Peyer's patch (tissue), 4 donors: ENCODE measurements around the gene HEXD. TPM values are rescaled to one million over a fixed set of nuclear protein-coding genes. Genes with fewer than 3 reads are reported as not detected.
A peak's percentile ranks its signal among the peaks of the same experiment; 100 is the strongest.
"Not testable (repeated sequence)": the region's sequence is repeated elsewhere in the genome, so short reads cannot be mapped to it uniquely, and the experiment has no call there.

ENCODE experiments used
- DNase-seq, 3 donors: peaks; one replicate each; pipeline ENCODE4 v3.0.0-alpha.2; 2017 to 2019
- H3K27ac ChIP-seq, 4 donors: fragments of 200-600 bp; sonication (generic); one replicate each; pipeline ENCODE4 v1.5.1; 2016 to 2019
- H3K27me3 ChIP-seq, 2 donors: fragments of 200-600 bp; sonication (generic); one replicate each; pipeline ENCODE4 v1.5.1; 2019
- H3K36me3 ChIP-seq, 3 donors: fragments of 200-600 bp; sonication (generic); one replicate each; pipeline ENCODE4 v1.5.1; 2016 to 2019
- H3K4me1 ChIP-seq, 4 donors: fragments of 200-600 bp; sonication (generic); one replicate each; pipeline ENCODE4 v1.5.1; 2016 to 2019
- H3K4me3 ChIP-seq, 4 donors: fragments of 200-600 bp; sonication (generic); 1 replicate in 3 of 4; 2 replicates in 1 of 4; pipeline ENCODE4 v1.5.1; 2016 to 2019; ENCODE audit warnings: mild to moderate bottlenecking in 1 of 4
- H3K9me3 ChIP-seq, 4 donors: fragments of 200-600 bp; sonication (generic); one replicate each; pipeline ENCODE4 v1.5.1; 2016 to 2019; ENCODE audit warnings: mild to moderate bottlenecking in 1 of 4
- CTCF ChIP-seq, 6 experiments: fragments of 450-650 bp in 4 of 6; fragments of 200-600 bp in 2 of 6; sonication (generic) in 1 of 6; IDR thresholded peaks; one replicate each; pipeline ENCODE4 v1.5.1; 2017 to 2019; ENCODE audit warnings: antibody characterized with exemption in 6 of 6, mild to moderate bottlenecking in 3 of 6, moderate library complexity in 1 of 6
- POLR2A ChIP-seq, 2 donors: fragments of 450-650 bp; IDR thresholded peaks; one replicate each; pipeline ENCODE4 v1.5.1; 2017; ENCODE audit warnings: antibody characterized with exemption in 2 of 2, mild to moderate bottlenecking in 2 of 2, moderate library complexity in 2 of 2
- total RNA-seq, 4 donors: library from RNA; depleted of rRNA; stranded (reverse); fragments of >200 nt; gene quantifications; one replicate each; pipeline ENCODE4 v1.1.0, GENCODE V29; 2016

The HEXD gene
- total RNA-seq, 4 donors from 2014 or later: 42.7 to 128 (median 80.5) TPM

- TF ChIP-seq POLR2A (IDR thresholded peaks at IDR 0.05): no peak
- no peak for TF ChIP-seq CTCF (IDR thresholded peaks at IDR 0.05)
- Histone ChIP-seq H3K36me3 (peaks cover 0 to under 1% (median 0%) of the 10 kb centered on the region in 3 donors), H3K9me3 (no peaks in the 10 kb centered on the region), H3K27me3 (no peaks in the 10 kb centered on the region), H3K27ac (no peak overlapping the region), H3K4me1 (peaks cover 0 to 7% (median 0%) of the 10 kb centered on the region in 4 donors), H3K4me3 (no peak overlapping the region)
- DNase-seq: no peak
These were observed 8.0 kb upstream of the HEXD start for GRCh38 chr17:82410014-82410716.

- no peak overlapping the region for H3K27ac ChIP-seq
- no peaks in the 10 kb centered on the region for H3K36me3 ChIP-seq
- TF ChIP-seq CTCF (IDR thresholded peaks at IDR 0.05): no peak
- TF ChIP-seq POLR2A (IDR thresholded peaks at IDR 0.05): no peak
- no peak overlapping the region for H3K4me3 ChIP-seq
- DNase-seq: no peak
- H3K27me3 ChIP-seq: no peaks in the 10 kb centered on the region
- peaks cover 0 to 7% (median 0%) of the 10 kb centered on the region in 4 donors for H3K4me1 ChIP-seq
- H3K9me3 ChIP-seq: no peaks in the 10 kb centered on the region
These were observed 6.6 kb upstream of the HEXD start for GRCh38 chr17:82411396-82412053.

- not testable (repeated sequence) for H3K27ac ChIP-seq, H3K36me3 ChIP-seq, DNase-seq, H3K4me3 ChIP-seq, H3K4me1 ChIP-seq, H3K27me3 ChIP-seq, H3K9me3 ChIP-seq
These were observed 6.1 kb upstream of the HEXD start for GRCh38 chr17:82412081-82412480.

GRCh38 chr17:82412535-82413520, 5.3 kb upstream of the HEXD start:
- H3K36me3 ChIP-seq: no peaks in the 10 kb centered on the region
- no peak for DNase-seq
- H3K27ac ChIP-seq: no peak overlapping the region
- no peak overlapping the region for H3K4me3 ChIP-seq
- no peaks in the 10 kb centered on the region for H3K27me3 ChIP-seq
- TF ChIP-seq CTCF (IDR thresholded peaks at IDR 0.05): no peak
- no peak for TF ChIP-seq POLR2A (IDR thresholded peaks at IDR 0.05)
- H3K4me1 ChIP-seq: peaks cover 0 to 11% (median 2%) of the 10 kb centered on the region in 4 donors
- no peaks in the 10 kb centered on the region for H3K9me3 ChIP-seq

- H3K4me3 ChIP-seq: peak overlapping the region in 1 of 4 donors; percentile 14
- peak; percentile 52 to 78 (median 77) for DNase-seq
- no peaks in the 10 kb centered on the region for H3K36me3 ChIP-seq
- peaks cover 0 to 13% (median 3%) of the 10 kb centered on the region in 4 donors for H3K4me1 ChIP-seq
- no peak overlapping the region for H3K27ac ChIP-seq
- H3K27me3 ChIP-seq: no peaks in the 10 kb centered on the region
- no peaks in the 10 kb centered on the region for H3K9me3 ChIP-seq
- TF ChIP-seq POLR2A (IDR thresholded peaks at IDR 0.05) (no peak), CTCF (IDR thresholded peaks at IDR 0.05) (peak; percentile 42 to 78 (median 71))
These were observed 3.4 kb upstream of the HEXD start for GRCh38 chr17:82414548-82415281.
